CMK (cell line): ENCODE measurements around the gene SMIM45.
"Not testable (repeated sequence)": the region's sequence is repeated elsewhere in the genome, so short reads cannot be mapped to it uniquely, and the experiment has no call there.

Experiments used
- DNase-seq: peaks from one replicate; pipeline ENCODE4 v3.0.0-alpha.2; 2010; ENCODE audit warnings: low read depth

The SMIM45 gene

DNA sequence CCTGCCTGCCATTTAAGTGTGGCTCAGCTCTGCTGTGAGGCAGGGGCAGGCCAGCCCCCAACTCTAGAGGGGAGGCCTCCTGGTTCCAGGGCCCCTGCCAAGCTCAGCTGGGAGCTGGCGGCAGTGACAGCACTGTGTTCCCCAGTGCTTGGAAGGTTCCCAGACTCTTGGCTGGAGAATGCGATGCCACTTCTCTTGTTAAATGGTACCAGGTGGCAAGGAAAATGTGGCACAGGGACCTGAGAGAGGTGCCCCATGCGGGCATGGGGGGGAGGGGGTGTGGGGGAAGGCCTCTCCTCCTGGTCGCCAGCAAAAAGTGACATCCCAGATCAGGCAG, 17.0 kb upstream of the SMIM45 start:
- DNase-seq: no peak

DNA sequence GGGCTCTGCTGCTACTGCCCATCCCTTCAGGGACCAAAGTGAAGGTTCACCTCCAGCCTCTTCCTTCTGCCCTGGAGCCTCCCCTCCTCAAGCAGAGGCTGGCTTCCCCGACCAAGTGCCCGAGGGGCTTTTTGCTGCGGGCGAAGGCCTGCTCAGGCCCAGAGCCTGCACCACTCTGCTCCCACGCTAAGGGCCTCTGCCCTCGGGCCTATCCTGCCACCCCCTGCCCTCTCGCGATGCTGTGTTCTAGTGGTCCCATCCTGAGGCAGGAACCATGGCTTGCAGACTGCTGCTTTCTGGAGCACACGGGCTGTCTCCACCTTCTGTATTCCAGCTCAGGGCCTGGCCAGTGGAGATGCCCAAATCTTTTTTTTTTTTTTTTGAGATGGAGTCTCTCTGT, 16.4 kb upstream of the SMIM45 start:
- DNase-seq: no peak

DNA sequence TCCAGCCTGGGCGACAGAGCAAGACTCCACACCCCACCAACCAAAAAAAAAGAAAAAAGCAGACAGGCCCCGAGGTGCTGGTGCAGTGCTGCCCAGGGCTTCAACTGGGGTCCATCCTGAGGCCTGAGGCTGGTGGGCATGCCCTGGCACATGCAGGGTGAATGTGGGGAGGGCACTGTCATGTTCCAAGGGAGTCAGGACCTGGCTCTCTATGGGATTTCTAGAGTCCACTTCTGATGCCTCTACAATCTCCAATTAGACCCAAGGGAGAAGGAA, 15.1 kb upstream of the SMIM45 start:
- DNase-seq: no peak

DNA sequence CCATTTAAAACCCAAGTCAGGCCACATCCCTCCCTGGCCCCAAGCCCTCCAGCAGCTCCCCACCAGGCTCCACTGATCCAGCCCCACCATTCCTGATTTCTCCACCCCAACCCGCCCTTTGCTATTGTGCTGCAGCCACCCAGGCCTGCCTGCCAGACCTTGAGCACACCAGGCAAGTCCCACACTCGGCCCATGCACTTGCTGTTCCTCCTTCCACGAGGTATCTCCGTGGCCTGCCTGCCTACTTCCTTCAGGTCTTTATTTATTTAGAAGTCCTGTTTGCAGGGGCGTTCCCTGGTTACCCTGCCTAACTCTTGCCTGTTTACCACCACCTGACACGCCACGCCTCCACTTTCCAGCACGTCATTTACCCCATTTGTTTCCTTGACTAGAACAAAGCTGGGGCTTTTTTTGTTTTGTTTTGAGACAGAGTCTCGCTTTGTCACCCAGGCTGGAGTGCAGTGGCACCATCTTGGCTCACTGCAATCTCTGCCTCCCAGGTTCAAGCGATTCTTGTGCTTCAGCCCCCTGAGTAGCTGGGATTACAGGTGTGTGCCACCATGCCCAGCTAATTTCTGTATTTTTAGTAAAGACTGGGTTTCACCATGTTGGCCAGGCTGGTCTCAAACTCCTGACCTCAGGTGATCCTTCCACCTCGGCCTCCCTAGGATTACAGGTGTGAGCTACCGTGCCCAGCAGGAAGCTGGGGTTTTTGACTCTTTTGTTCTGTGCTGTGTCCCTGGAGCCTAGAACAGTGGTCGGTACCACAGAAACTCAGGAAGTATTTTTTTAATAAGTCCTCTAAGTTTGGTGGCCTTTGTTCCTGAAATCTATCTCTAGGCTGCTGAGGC, 11.7 kb upstream of the SMIM45 start:
- DNase-seq: no peak

DNA sequence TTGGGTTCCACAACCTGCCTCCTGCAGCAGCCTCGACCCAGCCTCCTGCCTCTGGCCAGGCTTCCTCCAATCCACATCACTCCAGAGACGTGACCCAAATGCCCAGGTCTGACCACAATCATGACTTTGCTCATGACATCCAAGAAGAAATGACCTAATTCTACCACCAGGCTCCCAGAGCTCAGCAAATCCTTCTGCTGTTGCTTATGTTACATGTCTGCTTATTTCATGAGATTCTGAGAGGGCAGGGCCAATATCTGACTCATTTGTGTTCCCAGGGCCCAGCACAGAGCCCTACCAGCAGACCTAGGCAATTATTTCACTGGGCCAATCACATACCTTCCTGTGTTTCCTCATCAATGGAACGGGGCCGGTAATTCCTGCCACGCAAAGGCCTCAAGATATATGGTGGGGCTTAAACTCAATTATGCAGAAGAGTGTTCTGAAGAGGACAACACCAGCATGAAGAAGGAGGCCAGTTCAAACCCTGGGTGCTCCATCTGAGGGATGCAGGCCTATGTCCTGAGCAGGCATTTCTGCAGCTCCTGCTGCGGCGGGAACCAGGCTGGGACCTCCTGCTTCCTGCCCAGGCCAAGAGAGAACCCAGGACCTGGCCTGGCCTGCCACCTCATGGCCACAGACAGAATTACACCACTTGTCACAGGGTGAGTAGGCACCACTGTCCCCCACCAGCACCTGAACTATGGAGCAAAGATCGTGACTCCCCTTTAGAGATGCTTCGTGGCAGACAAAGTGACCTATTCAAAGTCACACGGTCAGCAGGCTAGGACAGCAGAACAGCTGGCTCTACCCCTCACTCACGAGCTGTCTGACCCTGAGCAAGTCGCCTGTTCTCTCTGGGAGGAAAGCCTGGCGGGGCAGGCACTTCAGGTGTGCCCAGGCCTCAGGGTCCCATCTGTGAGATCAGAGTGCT, 10.9 kb upstream of the SMIM45 start:
- DNase-seq: peak; percentile 62

DNA sequence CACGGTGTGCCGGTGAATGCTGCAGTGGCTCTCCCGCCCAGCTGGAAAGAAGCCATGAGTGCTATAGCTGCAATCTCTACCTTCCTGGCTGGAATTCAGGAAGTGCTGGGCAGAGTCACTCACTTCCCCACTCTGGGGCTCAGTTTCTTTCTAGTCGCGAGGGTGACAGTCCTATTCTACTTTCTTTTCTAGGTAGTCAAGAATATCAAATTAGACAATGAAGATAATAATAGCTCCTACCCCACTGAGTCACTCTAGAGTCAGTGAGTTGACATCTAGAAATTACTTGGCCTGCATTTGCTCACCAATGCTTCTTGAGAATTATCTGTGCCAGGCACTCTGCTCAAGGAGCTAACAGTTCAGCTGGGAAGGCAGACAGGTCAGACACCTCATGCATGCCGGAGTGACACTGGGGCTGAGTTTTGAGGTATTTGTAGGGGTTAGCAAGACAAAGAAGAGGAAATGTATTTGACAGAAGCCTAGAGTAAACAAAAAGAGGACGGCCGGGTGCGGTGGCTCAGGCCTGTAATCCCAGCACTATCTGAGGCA, 8.2 kb upstream of the SMIM45 start:
- DNase-seq: no peak

DNA sequence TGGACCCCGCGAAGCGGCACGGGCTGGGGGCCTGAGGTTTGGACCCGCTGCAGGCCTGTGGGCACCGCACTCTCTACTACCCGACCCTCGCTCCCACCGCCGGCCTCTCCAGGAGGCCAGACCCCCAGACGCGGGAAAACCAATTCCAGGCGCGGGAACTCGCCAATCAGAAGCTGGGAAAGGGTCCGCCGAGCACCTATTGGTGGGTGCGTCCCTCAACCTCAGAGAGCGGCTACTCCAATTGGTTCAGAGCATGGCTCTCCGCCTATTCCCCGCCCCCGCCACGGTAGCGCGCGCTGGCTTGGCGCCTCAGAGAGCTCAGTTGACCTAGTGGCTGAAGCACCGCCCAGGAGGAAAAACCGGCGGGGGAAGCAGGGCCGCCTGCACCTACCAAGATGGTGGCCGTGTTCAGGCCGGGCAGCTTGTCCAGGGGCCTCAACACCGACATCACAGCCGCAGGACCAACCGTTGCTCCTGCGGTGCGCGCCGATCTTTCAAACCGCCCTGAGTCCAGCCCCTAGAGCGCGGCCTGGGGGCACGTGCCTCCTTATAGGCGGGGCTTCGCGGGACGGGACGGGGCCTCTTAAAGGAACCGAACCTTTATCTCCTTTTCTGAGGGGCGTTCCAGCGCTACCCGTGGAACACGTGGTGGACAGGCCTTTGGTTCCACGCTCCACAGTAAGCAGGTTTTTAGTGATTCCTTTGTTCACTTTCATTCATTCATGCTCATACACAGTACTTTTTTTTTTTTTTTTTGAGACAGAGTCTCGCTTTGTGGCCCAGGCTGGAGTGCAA, 5.1 kb upstream of the SMIM45 start, which contains the start of gene CENPM:
Gene CENPM, minus strand, starts transcription at position 524 of the 795 bp plus-strand sequence. Its CDS starts 76 bp downstream, at position 448.
- DNase-seq: peak; percentile 83

DNA sequence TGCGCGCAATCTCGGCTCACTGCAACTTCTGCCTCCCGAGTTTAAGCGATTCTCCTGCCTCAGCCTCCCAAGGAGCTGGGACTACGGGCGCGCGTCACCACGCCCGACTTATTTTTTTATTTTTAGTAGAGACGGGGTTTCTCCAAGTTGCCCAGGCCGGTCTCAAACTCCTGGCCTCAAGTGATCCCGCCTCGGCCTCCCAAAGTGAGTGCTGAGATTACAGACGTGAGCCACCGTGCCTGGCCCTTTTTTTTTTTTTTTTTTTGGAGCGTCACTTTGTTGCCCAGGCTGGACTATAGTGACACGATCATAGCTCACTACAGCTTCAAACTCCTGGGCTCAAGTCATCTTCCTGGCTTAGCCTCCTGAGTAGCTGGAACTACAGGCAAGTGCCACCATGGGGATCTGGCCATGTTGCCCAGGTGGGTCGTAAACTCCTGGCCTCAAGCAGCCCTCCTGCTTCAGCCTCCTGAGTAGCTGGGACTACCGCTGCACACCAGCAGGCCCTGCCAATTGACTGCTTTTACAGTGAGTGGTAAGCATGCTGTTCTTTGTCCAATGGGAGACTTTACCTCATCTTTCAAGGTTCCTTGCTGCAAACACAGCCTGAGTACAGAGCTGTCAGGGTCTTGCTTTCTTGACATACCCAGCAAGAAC, 4.4 kb upstream of the SMIM45 start:
- DNase-seq: no peak

DNA sequence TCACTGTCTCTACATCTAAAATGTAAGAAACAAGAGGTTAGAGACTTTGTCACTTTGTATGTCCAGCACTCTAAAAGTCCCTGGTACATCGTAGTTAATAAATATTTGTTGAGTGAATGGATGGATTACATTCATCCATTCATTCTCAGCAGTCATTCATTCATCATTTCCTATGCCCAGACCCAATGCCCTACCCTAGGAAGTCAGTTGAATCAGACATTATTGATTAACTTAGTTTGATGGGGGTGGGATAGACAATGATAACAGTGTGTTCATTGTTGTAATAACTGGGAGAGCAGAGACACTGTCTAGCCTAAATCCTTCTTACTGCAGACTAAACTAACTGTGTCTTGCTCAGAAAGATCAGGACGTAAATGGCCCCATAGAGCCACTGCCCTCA, 3.8 kb upstream of the SMIM45 start:
- no peak for DNase-seq

DNA sequence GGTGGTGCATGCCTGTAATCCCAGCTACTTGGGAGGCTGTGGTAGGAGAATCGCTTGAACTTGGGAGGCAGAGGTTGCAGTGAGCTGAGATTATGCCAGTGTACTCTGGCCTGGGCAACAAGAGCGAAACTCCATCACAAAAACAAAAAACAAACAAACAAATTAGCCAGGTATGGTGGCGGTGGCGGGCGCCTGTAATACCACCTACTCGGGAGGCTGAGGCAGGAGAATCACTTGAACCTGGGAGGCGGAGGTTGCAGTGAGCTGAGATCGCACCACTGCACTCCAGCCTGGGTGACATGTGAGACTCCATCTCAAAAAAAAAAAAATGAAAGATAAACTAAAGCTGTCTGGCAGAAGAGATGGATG, 3.0 kb upstream of the SMIM45 start:
- DNase-seq: not testable (repeated sequence)

DNA sequence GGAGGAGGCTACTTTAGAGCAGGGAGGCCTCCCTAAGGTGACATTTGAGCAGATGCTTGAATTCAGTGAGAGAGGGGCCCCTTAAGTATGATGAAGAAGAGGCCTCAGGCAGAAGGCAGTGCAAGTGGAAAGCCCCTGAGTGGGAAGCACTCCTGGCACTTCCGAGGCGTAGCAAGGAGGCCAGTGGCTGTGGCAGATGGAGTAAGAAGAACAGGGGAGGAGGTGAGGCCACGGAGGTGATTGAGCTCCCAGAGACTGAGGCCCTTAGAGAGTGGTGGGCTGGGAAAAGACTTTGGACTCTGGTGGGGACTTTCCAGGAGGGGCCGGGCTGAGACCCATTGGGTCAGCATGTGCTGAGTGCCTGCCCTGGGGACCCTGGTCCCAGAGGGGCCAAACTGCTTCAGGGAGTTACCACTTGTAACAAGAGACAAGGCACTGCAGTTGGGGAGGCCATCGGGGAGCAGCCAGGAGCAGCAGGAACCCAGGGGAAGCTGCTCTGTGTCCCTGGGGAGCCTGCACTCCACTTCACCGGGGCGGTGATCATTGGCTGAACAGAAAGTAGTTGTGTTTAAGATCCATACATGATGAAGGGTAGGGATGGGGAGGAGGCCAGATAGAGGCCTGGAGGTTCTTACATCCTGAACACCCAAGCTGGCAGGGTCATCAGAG, 2.5 kb upstream of the SMIM45 start:
- no peak for DNase-seq

DNA sequence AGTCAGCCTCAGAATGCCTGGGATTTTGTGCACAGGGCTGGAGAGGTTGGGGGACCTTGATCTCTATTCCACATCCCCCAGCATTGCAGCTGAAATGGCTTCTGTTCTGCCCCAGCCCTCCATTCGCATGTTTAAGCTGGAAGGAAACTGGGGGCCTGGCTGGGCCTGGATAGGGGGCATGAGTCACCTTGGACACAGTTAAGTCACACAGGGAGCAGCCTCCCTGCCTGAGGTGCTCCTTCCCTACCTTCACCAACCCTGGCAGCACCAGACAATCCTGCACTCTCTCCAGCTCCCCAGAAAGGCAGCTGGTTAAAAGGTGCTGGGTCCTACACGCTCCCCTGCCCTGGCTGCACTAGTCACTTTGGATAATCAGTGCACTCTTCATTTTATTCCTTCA, 763 bp downstream of the SMIM45 start:
- no peak for DNase-seq

DNA sequence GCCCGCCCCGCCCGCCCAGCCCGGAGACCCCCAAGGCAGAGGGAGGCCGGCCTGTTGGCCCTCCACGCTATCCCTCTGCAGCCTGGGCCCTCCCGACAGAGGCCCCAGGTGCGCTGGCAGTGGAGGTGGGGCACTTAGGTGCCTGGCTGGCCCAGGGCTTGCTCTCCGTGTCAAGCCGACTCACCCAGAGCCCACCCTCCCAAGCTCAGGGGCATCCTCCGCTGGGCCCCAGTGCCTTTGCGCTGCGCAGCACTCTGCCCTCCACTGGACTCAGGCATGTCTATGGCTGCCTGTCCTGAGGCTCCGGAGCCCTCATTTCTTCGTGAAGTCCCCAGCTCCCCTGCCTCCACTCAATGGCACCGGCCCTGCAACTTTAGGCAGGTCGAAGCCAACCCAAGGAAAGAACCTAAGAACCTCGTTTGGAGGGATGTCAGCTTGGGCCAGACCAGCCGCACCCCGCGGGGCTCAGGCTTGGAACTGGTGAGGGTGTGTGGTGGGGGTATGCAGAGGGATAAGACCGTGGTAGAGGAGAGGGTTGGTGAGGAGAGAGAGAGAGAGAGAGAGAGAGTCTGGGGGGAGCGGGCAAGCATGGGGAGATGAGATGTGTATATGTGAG, 6.1 kb downstream of the SMIM45 start:
- DNase-seq: no peak

DNA sequence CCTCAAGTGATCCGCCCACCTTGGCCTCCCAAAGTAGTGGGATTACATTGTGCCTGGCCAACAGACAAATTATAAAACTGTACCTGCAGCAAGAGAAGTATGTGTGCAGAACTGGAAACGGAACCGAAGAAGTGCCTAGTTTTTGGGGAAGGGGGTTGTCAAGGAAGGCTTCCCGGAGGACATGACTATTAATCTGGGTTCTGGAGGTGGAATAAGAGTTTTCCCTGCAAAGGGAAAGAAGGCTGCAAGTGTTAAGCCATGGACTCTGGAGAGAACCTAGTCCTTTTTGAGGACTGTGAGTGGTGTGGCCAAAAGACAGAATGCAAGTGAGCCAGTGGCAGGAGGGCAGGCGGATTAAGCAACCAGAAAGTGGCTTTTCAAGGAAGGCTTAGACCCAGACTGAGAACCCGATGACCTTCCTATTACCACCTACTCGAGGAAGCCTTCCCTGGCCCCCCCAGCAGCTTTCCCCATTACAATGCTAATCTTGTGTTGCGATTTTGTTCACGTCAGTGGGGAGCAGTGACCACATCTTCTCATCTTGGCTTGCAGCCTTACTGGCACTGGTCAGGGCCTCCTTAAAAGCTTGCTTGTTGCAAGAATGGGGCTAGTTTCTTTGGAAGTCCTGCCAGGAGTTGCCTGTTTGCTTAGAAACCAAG, 11.6 kb downstream of the SMIM45 start:
- DNase-seq: no peak

DNA sequence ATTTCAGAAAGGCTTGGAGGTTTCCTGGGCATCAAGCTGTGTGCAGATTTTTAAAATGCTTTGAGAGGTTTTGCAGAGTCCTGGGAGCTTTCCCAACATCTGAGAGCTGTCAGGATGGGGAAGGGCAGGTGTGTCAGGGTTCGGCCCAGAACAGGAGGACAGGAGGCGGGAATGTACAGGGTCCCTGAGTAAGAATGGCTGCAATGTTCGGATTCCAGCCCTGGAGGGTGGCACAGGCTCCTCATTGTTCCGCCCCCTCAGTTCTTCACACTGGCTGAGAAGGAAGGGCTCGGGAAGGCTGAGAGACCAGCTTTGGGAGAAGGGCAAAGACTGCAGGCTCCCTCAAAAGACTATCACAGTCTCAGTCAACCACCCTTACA, 12.2 kb downstream of the SMIM45 start:
- DNase-seq: no peak

DNA sequence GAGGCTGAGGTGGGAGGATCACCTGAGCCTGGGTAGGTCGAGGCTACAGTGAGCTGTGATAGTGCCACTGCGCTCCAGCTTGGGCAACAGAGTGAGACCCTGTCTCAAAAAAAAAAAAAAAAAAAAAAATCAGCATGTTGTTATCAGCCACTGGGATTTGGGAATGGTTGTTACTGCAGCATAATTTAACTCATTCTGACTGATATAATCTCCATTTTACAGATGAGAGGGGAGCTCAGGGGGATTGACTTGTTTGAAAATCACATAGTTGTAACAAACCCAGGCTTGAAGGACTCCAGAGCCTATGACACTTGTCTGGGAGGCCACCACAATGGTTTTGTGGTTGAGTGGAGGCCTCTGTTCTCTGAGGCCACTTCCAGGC, 14.3 kb downstream of the SMIM45 start:
- DNase-seq: no peak

DNA sequence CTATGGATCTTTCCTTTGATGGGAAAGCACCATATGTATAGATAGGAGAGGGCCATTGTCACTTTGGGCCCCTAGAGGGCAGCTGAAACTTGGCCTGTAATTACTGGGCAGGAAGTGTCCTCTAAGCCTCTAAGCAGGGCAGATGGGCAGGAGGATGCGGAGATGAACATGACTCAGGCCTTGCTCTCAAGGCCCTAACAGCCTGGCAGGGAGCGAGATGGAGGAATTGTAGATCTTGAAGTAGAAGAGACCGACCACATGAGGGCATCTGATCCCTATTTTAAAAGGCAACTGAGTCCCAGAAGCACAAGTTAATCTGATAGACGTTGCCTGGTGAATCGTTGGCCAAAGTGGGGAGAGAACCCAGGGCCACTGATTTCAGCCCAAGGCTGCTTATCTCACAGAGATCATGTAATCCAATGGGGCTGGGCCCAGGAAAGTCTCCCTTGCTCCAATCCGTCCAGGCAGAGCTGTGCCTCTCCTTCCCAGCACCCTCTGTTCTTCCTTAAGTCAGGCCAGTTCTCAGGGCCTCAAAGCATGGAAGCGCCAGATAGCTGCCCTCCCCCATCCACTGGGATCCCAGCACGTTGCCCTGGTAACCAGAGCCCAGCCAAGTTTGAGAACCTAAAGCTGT, 14.8 kb downstream of the SMIM45 start:
- DNase-seq: peak; percentile 74

DNA sequence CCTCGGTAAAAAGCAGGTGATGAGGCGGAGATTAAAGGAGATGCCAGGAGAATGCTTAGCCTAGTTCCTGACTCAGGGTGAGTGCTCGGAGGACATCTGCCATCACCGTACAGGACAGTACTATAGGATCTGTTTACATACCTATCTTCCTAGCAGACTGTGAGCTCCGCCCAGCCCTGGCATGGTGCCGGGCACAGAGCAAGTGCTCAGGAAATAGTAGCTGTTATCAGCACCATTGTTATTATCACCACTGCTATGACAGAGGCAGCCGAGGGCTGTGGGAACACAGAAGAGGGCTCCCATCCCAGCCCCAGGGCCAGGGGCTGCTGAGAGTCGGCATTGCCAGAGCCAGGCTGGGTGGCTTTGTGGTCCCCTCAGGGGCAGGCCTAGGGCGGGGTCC, 16.7 kb downstream of the SMIM45 start:
- no peak for DNase-seq

DNA sequence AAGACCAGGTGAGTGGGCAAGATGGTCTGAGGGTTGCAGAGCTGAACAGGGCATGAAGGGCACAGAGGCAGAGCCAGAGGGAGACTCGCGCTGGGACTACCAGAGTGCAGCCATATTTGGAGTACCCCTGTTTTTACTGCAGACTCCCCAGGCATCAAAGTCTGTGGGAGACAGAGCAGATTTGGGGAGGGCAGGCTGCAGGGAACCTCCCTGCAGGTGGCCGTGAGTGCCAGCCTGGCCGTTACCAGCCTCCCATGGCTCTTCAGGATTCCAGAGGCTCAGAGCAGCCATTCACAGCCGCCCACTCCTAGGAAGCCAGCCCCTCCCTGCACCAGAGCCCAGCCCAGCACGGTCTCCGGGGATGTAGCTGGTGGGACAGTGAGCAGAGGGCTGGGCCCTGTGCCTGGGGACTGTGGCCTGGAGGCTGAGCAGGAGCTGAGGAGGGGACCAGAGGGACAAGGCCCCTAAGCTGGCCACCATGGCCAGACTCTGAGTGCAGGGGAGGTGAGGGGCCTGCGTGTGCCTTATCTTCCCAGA, 17.2 kb downstream of the SMIM45 start, which contains the start of gene SEPTIN3:
Gene SEPTIN3, plus strand, starts transcription at position 334 of the 537 bp plus-strand sequence. CDS start 2,050 bp downstream, outside the sequence.
- no peak for DNase-seq
